Sciatic nerve (tissue), 2 donors: ENCODE data around the gene METTL25. TPM values are rescaled to one million over a fixed set of nuclear protein-coding genes. Genes with fewer than 3 reads are reported as not detected.
"Not testable (repeated sequence)": the region's sequence is repeated elsewhere in the genome, so short reads cannot be mapped to it uniquely, and the experiment has no call there.

Source experiments
- ATAC-seq: fragments of 200-7000 bp; cut with Tn5 transposase; one replicate; pipeline ENCODE4 v1.9.1; 2020; ENCODE audit warnings: mild to moderate bottlenecking, moderate library complexity
- DNase-seq: peaks from one replicate; pipeline ENCODE4 v3.0.0-alpha.2; 2020; ENCODE audit warnings: low spot score
- intact Hi-C: fragments of 100-400 bp; cut with DNase I; formaldehyde crosslinking; loops from one replicate; pipeline ENCODE4 v1.14.2; 2022
- total RNA-seq: library from RNA; stranded (reverse); fragmentation: NEBNext Ultra II Directional; extraction: Animal tissue kit (Norgen Biotek cat#: 25700); gene quantifications from one replicate; pipeline ENCODE4 v1.2.1, GENCODE V29; 2021
- donor health status: DM: no; HTN: no; CAD: no.
- donor health status: DM: no; HTN: no; CAD: no.

METTL25 gene, protein sequence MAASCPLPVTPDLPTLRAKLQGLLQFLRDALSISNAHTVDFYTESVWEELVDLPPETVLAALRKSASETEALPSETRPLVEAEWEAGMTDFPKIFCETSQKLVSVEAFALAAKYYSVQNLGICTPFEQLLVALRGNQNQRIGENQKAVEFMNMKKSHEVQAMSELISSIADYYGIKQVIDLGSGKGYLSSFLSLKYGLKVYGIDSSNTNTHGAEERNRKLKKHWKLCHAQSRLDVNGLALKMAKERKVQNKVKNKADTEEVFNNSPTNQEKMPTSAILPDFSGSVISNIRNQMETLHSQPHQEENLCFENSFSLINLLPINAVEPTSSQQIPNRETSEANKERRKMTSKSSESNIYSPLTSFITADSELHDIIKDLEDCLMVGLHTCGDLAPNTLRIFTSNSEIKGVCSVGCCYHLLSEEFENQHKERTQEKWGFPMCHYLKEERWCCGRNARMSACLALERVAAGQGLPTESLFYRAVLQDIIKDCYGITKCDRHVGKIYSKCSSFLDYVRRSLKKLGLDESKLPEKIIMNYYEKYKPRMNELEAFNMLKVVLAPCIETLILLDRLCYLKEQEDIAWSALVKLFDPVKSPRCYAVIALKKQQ
- 21.9 TPM for total RNA-seq

DNA sequence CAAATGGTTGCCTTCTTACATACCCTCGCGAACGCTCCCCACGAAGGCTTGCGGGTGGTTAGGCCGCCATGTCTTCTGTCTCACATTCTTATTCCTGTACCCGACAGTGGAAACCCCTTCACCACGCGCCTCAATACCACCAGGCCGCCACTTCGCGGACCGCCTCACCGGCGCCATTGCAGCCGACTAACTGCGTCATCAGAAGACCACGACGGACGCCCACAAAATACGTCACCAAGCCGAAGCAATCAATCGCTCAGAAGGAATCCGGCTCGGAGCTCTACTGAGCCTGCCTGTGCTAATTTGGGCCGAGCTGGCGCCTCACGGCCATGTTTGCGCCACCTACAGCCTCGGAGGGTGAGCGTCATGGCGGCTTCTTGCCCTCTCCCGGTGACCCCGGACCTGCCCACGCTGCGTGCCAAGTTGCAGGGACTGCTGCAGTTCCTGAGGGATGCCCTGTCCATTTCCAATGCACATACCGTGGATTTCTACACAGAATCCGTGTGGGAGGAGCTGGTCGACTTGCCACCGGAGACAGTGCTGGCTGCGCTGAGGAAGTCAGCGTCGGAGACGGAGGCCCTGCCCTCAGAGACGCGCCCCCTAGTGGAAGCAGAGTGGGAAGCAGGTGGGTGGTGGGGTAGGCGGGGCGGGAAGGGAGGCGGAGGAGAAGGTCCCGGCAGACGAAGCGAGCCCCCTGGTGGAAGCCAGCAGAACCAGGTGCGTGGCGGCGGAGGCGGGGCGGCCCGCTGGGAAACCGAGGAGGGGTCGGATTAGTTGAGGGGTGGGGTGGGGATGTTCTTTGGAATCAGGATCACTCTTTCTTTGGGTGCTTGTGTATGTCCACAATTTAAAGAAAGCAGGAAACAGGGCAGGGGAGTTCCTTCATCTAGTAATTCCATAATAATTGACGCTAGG lies at the start of gene METTL25, which contains the start of gene CCDC59:
Gene METTL25, plus strand, starts transcription at position 330 of the 915 bp plus-strand sequence. Its CDS starts 37 bp downstream, at position 367.
Gene CCDC59, minus strand, starts transcription at position 188 of the 915 bp plus-strand sequence. Its CDS starts 11 bp downstream, at position 177.
- DNase-seq (peak; percentile 99), ATAC-seq (peak; percentile 98)
- intact Hi-C loops = no loop called here

DNA sequence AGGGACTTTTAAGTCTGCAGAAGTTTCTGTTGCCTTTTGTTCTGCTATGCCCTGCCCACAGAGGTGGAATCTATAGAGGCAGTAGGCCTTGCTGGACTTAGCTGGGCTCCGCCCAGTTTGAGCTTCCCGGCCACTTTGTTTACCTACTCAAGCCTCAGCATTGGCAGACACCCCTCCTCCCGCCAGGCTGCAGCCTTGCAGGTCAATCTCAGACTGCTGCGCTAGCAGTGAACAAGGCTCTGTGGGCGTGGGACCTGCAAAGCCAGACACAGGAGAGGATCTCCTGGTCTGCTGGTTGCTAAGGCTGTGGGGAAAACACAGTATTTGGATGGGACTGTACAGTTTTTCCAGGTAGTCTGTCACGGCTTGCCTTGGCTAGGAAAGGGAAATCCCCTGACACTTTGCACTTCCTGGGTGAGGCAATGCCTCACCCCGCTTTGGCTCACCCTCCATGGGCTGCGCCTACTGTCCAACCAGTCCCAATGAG lies 43.9 kb upstream of the METTL25 start:
- DNase-seq (no peak), ATAC-seq (no peak)
- intact Hi-C loops = loop anchor here (5.0 kb wide), 1 partner anchor 1853 kb away; no protein-coding TSS in a partner anchor

DNA sequence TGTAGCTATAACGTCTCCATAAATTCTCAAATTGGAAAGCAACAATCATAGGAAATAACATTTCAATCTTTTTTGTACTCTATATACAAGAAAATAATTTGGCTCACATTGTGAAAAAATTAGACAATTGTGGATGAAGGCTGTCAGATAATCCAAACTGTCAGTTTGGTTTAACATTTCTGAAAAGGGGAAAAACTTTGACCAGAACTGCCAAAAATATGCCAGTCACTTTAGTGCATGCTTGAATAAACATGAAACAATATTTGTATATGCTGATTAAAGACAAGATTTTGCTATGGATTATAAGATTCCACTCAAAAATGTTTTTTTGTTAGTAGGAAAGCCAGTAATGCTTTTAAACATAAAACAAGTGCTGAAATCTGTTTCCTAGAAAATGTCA lies 39.1 kb upstream of the METTL25 start:
- DNase-seq = no peak
- no peak for ATAC-seq
- intact Hi-C loops = no loop called here

DNA sequence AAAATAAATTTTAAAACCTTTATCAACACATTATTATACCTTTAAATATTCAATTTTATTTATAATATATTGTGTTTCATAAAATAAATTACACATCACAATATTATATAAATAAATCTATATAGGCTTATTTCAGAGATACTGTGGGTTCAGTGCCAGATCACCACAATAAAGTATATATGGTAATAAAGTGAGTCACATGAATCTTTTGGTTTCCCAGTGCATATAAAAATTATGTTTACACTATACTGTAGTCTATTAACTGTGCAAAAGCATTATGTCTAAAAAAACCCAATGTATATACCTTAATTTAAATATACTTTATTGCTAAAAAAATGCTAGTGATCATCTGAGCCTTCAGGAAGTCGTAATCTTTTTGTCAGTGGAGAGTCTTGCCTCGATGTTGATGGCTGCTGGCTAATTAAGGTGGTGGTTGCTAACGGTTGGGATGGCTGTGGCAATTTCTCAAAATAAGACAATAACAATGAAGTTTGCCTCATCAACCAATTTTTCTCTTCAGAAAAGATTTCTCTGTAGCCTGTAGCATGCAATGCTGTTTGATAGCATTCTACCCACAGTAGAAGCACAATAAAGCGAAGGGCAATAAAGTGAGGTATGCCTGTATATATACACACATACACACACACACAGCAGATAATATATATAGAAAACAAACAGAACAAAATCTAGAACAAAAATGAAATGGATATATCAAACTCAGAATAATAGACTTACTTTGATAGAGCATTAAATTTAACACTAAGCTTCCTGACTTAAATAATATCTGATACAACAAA lies 32.6 kb upstream of the METTL25 start:
- DNase-seq = no peak
- intact Hi-C loops = loop anchor here (10.0 kb wide), 1 partner anchor 681 kb away; no protein-coding TSS in a partner anchor

DNA sequence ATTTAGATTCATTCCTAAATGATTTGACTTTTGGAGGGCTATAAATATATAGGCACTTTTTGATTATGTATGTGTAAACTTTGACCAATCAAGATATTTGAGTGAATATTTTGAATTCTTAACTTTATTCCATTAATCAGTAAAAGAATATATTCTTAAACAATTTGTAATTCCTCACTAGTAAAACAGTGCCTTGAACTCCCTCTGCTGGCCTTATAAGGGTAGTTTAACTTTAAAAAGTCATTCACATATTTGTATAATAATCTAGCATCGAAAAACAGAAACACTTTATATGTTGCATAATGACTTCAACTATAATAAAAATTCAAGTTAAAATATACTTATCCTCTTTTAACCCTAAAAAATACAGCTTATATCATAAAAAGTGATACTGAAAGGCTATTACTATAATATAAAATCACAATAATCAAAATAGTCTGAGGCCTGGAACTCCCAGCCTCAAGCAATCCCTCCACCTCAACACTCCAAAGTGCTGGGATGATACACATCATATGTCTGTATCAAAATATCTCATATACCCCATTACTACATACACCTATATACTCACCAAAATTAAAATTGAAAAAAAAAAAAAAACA lies 31.3 kb upstream of the METTL25 start:
- ATAC-seq (no peak), DNase-seq (no peak)
- intact Hi-C loops = loop anchor here (10.0 kb wide), 1 partner anchor 682 kb away; no protein-coding TSS in a partner anchor

More for the DNA sequence above, 32.6 kb upstream of the METTL25 start:
- no peak for ATAC-seq

DNA sequence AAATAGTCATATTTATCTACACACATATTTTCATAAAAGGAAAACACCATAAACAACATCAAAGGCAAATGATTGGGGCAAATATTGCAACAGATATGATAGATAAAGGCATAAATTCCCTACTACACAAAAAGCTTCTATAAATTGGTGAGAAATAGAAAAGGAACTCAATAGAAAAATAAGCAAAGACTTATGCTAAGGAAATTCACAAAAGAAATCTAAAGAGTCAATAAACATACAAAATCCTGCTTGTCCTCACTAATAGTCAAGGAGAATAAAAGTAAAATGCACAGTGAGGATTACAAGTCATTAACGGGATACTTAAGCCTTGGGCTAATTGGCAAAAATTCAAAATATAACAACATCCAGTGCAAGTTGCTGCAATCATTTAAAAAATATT lies 30.5 kb upstream of the METTL25 start:
- ATAC-seq = no peak
- intact Hi-C loops = loop anchor here (10.0 kb wide), 1 partner anchor 683 kb away; no protein-coding TSS in a partner anchor
- no peak for DNase-seq

DNA sequence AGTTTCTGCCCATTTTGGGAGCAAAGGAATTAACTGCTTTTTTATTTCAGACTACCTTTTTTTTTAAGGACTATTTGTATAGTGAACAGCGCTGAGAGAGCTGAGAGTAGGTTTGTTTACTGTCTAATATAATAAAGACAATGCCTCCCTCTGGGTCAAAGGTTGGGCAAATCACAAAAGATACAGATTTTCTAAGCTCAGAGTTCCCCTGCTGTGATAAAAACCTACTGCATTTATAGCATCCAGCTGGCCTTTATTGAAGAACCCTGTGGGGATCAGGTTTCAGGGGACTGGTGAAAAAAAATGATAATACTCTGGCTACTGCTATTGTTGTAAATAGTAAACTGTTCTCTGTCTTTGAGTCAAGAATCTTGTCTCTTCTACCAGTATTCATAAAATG lies 28.8 kb upstream of the METTL25 start:
- intact Hi-C loops = loop anchor here (10.0 kb wide), 1 partner anchor 685 kb away; no protein-coding TSS in a partner anchor
- DNase-seq (no peak), ATAC-seq (no peak)

DNA sequence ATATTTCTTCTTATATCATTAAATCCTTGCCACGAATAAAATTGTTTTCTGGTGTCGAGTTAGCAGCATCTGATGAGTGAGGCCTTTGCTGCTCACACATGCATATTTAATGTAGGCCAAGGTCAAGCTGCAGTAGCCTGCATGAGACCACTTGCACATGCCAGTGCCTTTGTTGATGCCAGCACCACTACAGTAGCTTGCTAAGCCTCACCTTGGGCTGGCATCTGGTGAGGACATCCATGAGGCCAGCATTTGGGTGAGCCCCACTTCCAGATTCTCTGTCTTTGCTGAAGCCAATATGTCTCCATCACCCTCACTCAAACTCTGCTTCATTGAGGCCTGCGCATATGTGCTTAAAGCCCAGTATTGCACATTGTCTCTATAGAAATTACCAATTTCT lies 8.2 kb upstream of the METTL25 start:
- no peak for DNase-seq
- intact Hi-C loops = no loop called here
- ATAC-seq = no peak

DNA sequence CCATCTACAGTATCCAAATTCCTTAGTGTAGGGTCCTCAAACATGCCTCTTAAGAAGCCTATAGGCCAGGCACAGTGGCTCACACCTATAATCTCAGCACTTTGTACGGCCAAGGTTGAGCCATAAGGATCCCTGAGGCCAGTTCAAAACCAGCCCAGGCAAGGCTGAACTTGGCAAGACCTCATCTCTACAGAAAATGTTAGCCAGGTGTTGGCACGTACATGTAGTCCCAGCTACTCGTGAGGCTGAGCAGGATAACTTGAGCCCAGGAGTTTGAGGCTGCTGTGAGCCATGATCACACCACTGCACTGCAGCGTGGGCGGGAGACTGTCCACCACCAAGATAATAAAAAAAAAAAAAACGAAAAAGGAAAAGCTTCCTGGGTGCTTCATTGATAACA lies 6.9 kb upstream of the METTL25 start:
- intact Hi-C loops = no loop called here
- ATAC-seq = no peak

DNA sequence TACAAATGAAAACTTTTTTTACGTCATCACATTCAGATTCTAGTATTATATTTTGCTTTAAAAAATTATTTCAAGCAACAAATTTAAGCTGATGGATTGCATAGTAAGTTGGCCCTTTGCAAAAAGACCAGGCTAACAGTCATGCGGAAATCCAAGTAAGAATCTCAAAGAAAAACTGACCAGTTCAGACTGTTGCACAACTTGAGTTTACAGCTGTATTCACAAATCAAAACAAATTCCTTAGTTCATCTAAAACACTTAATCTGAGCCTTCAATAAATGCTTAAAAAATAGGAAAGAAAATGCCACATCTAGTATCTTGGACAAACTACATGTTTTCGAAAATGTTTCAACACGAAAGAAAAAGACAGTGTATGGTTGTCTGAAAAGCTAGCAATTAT lies 989 bp upstream of the METTL25 start:
- no peak for DNase-seq
- no peak for ATAC-seq
- intact Hi-C loops = no loop called here

More for the DNA sequence above, 6.9 kb upstream of the METTL25 start:
- DNase-seq = no peak

DNA sequence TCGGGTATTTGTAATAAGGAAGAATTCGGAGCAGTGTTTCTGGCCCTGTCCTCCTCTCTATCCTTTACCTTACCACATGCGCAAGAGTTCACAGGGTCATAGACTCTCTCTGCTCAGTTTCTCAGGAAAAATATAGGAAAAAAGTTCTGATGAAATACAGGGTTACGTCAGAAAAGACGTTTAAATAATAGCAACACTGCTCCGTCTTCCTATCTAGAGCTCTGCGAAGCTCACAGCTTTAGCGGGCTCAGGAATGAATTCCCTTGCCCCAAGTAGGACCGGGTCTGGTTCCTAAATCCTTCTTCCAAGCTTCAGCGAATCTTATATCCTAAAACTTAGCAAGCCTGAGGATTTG lies 507 bp upstream of the METTL25 start:
- ATAC-seq = no peak
- intact Hi-C loops = no loop called here
- DNase-seq = no peak

DNA sequence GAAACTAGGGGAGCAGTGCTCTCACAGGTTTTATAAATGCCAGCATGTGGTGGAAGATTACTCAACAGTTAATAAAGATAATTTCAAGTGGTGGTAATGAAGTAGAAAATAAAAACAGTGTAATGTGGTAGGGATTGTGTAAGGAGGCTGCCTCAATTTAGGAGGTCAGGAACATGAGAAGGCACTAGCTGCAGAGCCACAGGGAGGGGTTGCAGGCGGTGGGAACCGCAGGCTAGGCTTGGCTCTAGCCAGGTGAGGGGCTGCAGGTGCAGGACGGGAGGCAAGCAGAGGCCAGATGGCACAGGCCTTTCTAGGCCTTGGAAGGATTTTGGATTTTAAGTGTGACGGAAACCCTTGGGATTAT lies 768 bp downstream of the METTL25 start:
- DNase-seq (peak; percentile 59), ATAC-seq (peak; percentile 16)
- intact Hi-C loops = no loop called here

DNA sequence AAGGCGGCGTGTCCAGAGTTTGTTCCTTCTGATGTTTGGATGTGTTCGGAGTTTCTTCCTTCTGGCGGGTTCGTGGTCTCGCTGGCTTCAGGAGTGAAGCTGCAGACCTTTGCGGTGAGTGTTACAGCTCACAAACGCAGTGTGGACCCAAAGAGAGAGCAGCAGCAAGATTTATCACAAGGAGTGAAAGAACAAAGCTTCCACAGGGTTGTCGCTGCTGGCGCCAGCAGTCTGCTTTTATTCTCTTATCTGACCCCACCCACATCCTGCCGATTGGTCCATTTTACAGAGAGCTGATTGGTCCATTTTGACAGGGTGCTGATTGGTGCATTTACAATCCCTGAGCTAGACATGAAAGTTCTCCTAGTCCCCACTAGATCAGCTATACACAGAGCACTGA lies 2.5 kb downstream of the METTL25 start:
- ATAC-seq, DNase-seq, intact Hi-C loops: not testable (repeated sequence)

DNA sequence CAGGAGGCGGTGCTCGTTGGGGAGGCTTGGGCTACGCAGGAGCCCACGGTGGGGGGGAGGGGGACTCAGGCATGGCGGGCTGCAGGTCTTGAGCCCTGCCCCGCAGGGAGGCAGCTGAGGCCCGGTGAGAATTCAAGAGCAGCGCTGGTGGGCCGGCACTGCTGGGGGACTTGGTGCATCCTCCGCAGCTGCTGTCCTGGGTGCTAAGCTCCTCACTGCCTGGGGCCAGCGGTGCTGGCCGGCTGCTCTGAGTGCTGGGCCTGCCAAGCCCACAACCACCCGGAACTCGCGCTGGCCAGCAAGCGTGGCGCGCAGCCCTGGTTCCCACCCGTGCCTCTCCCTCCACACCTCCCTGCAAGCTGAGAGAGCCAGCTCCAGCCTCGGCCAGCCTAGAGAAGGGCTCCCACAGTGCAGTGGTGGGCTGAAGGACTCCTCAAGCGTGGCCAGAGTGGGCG lies 3.2 kb downstream of the METTL25 start:
- no peak for DNase-seq
- intact Hi-C loops = no loop called here

DNA sequence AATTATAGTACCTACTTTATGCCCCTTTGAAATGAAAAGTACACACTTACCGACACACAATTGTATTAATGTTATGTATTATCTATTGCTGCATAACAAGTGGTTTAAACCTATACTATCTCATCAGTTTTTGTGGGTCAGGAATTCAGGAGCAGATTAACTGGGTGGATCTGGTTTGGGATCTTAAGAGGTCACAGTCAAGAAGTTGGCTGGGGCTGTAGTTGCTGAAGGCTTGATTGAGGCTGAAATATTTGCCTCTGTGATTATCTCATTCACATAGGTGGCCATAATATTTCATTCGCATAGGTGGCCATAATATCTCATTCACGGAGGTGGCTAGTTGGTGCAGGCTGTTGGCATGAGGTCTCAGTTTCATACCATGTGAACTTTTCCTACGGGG lies 5.7 kb downstream of the METTL25 start:
- no peak for DNase-seq
- ATAC-seq = no peak
- intact Hi-C loops = no loop called here

More for the DNA sequence above, 3.2 kb downstream of the METTL25 start:
- no peak for ATAC-seq

DNA sequence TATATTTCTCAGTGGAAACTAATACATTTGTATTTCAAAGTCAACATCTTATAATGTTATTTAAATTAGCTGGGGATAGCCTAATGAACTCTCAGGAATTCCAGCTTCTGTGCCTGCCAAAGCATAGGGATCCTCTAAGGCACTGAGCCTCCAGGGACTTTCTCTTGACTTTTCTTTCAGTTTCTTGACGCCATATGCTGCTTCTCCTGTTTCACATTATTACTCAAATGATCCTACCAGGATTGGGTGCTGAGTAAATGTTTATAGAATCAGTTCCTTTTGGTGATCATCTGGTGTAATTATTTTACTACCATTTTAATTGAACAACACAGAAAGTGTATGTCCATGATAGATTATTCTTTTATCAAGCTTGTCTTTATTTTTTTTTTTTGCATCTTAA lies 7.9 kb downstream of the METTL25 start:
- DNase-seq (no peak), ATAC-seq (no peak)
- intact Hi-C loops = no loop called here

DNA sequence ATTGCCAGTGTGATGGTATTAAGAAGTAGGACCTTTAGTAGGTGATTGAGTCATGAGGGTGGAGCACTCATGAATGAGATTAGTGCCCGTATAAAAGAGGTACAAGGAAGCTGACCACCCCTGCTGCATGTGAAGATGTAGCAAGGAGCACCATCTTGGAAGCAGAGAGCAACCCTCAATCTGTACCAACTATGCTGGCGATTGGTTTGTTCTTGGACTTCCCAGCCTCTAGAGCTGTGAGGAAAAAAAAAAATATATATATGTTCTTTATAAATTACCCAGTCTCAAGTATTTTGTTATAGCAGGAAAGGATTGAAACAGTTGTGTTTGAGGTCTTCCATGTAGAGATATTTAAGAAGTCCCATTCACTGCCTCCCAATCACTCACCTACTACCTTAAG lies 16.9 kb downstream of the METTL25 start:
- DNase-seq = no peak
- ATAC-seq = no peak
- intact Hi-C loops = no loop called here

DNA sequence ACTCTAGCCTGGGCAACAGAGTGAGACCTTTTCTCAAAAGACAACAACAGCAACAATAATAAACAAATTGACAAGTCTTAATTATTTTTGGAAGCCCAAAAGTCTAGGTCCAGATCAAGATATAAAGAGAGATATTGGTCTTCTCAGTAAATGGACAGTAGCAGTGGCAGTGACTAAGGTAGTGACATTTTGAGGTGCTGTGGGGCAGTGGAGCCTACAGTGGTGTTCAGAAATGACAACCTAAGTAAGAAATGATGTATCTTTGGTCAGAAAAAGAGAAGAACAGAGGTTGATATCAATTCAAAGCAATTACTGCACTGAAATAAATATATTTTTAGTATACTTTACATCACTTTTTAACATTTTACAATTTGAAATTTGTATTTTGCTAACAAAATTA lies 20.7 kb downstream of the METTL25 start:
- ATAC-seq (no peak), DNase-seq (no peak)
- intact Hi-C loops = no loop called here
